Liver (tissue), 9 donors: ENCODE results near the gene EXOC3. TPM values are rescaled to one million over a fixed set of nuclear protein-coding genes. Genes with fewer than 3 reads are reported as not detected.

Experiments used
- DNase-seq: peaks from one replicate; pipeline ENCODE4 v3.0.0-alpha.2; 2017; ENCODE audit warnings: low spot score
- H3K27ac ChIP-seq, 2 donors: one replicate each; pipeline ENCODE4 v1.7.0; 2013; ENCODE audit warnings: inconsistent platforms in 2 of 2, low read length in 2 of 2, control low read depth in 1 of 2, low read depth in 1 of 2, mild to moderate bottlenecking in 1 of 2
- H3K27me3 ChIP-seq, 4 donors: one replicate each; pipeline versions ENCODE4 v1.6.1 to v1.7.0; 2013; ENCODE audit warnings: low read length in 3 of 4, inconsistent platforms in 1 of 4, mild to moderate bottlenecking in 1 of 4, moderate library complexity in 1 of 4; ENCODE audit not compliant: control insufficient read depth in 4 of 4, insufficient read depth in 4 of 4
- H3K36me3 ChIP-seq, 4 donors: one replicate each; pipeline versions ENCODE4 v1.6.1 to v1.7.0; 2013; ENCODE audit warnings: low read length in 3 of 4, mild to moderate bottlenecking in 3 of 4, low read depth in 1 of 4, moderate library complexity in 1 of 4; ENCODE audit not compliant: control insufficient read depth in 4 of 4, insufficient read depth in 3 of 4
- H3K4me1 ChIP-seq, 4 donors: one replicate each; pipeline versions ENCODE4 v1.6.1 to v1.7.0; 2013; ENCODE audit warnings: low read length in 3 of 4, mild to moderate bottlenecking in 3 of 4, moderate library complexity in 1 of 4; ENCODE audit not compliant: control insufficient read depth in 4 of 4, insufficient read depth in 4 of 4
- H3K4me3 ChIP-seq, 3 donors: one replicate each; pipeline versions ENCODE4 v1.6.1 to v1.7.0; 2013; ENCODE audit warnings: low read length in 3 of 3, control low read depth in 1 of 3, low read depth in 1 of 3, mild to moderate bottlenecking in 1 of 3
- H3K9ac ChIP-seq, 2 donors: one replicate each; pipeline ENCODE4 v1.7.0; 2013; ENCODE audit warnings: low read length in 2 of 2, mild to moderate bottlenecking in 2 of 2, moderate library complexity in 2 of 2, control low read depth in 1 of 2, low read depth in 1 of 2
- H3K9me3 ChIP-seq, 4 donors: one replicate each; pipeline versions ENCODE4 v1.6.1 to v1.7.0; 2013; ENCODE audit warnings: low read length in 3 of 4; ENCODE audit not compliant: control insufficient read depth in 4 of 4
- ATF3 ChIP-seq: IDR thresholded peaks from 2 replicates; pipeline ENCODE4 v1.6.1; 2016; ENCODE audit warnings: antibody characterized with exemption
- EGR1 ChIP-seq, 2 donors: IDR thresholded peaks; 2 replicates each; pipeline ENCODE4 v1.6.1; 2016 to 2018; ENCODE audit warnings: antibody characterized with exemption in 2 of 2, low read depth in 2 of 2
- FOXA1 ChIP-seq: IDR thresholded peaks from 2 replicates; pipeline ENCODE4 v1.6.1; 2016; ENCODE audit warnings: antibody characterized with exemption
- FOXA2 ChIP-seq: IDR thresholded peaks from 2 replicates; pipeline ENCODE4 v1.6.1; 2016; ENCODE audit warnings: antibody characterized with exemption
- HNF4A ChIP-seq, 2 donors: conservative IDR thresholded peaks; 2 replicates each; pipeline ENCODE4 v1.6.1; 2016; ENCODE audit warnings: antibody characterized with exemption in 2 of 2, mild to moderate bottlenecking in 2 of 2
- HNF4G ChIP-seq: IDR thresholded peaks from 2 replicates; pipeline ENCODE4 v1.6.1; 2016; ENCODE audit warnings: antibody characterized with exemption
- RAD21 ChIP-seq, 2 donors: IDR thresholded peaks; 2 replicates each; pipeline ENCODE4 v1.6.1; 2016; ENCODE audit warnings: antibody characterized with exemption in 2 of 2, mild to moderate bottlenecking in 2 of 2
- SP1 ChIP-seq: IDR thresholded peaks from 2 replicates; pipeline ENCODE4 v1.6.1; 2018; ENCODE audit warnings: antibody characterized with exemption, mild to moderate bottlenecking
- TAF1 ChIP-seq: conservative IDR thresholded peaks from 2 replicates; pipeline ENCODE4 v1.6.1; 2016; ENCODE audit warnings: antibody characterized with exemption, mild to moderate bottlenecking
- ZBTB33 ChIP-seq: IDR thresholded peaks from 2 replicates; pipeline ENCODE4 v1.6.1; 2016; ENCODE audit warnings: antibody characterized with exemption
- WGBS: extraction: QIAGEN DNeasy Blood & Tissue Kit; methylation state at CpG from one replicate; pipeline ENCODE4 v1.1.7; 2013; 5-methylcytosine and 5-hydroxymethylcytosine counted together
- polyA plus RNA-seq, 2 donors: library from polyadenylated mRNA; stranded (reverse) in 1 of 2; unstranded in 1 of 2; fragments of 200-250 nt in 1 of 2; fragments of >200 nt in 1 of 2; fragmentation: Nextera tagmentation in 1 of 2; extraction: Ambion mirVana in 1 of 2; gene quantifications; one replicate each; pipeline versions ENCODE4 v1.2.1 to v1.2.3, GENCODE V29; 2013 to 2015
- total RNA-seq, 2 donors: library from RNA; depleted of rRNA; stranded (reverse); fragments of >200 nt; gene quantifications; one replicate each; pipeline ENCODE4 v1.2.3, GENCODE V29; 2014
- TF ChIP-seq, protein P1 (sequence below): IDR thresholded peaks from 2 replicates; pipeline ENCODE4 v1.6.1; 2016; ENCODE audit warnings: antibody characterized with exemption
- TF ChIP-seq, protein P2 (sequence below): IDR thresholded peaks from 2 replicates; pipeline ENCODE4 v1.6.1; 2016; ENCODE audit warnings: antibody characterized with exemption, mild to moderate bottlenecking
- TF ChIP-seq, protein P3 (sequence below): fragments of 150-350 bp; IDR thresholded peaks from 2 replicates; pipeline ENCODE4 v1.5.1; 2017; ENCODE audit warnings: improper control_type of control experiment, low read depth, low read length; ENCODE audit not compliant: missing input control
- donor health status: healthy.
- donor health status: healthy.
- donor health status: healthy.
- donor health status: healthy.
- donor health status: healthy.

Gene EXOC3
- total and polyA plus RNA-seq, 4 donors = 12.4 to 23.9 (median 18.5) TPM

DNA sequence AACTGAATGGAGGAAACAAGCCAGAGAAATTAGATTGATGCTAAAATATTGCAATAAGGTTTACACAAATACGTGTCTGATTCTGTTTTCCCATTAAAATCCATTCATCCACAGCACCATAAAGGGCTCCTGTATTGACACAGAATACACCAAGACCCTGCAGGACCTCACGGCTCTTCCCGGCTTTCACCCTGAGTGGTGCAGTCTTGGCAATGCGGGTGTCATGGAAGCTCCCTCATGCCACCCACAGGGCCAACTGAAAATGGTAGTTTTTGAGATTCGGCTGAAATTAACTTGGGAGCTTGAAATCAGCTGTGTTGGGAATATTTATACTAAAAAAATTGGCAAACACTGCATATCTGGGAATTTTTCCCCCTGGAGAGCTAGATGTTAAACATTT is 17.3 kb upstream of the EXOC3 start (continued):
- TF ChIP-seq ZBTB33 (no peak), FOXA1 (no peak), FOXA2 (no peak), HNF4A (conservative IDR thresholded peaks at IDR 0.05) (no peak), SP1 (no peak), RAD21 (IDR thresholded peaks at IDR 0.05) (no peak)

DNA sequence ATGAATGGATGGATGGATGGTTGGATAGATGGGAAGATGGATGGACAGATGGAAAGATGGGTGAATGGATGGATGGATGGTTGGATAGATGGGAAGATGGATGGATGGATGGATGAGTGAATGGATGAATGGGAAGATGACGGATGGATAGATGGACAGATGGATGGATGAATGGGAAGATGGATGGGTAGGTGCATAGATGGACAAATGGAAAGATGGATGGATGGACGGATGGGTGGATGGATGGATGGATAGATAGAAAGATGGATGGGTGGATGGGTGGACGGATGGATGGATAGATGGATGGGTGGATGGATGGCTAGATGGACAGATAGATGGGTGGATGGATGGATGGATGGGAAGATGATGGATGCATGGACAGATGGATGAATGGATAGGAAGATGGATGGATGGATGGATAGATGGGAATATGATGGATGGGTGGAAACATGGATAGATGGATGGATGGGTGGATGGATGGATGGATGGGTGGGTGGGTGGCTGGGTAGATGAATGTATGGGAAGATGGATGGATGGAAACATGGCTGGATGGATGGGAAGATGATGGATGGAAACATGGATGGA is 16.5 kb upstream of the EXOC3 start:
- Histone ChIP-seq H3K4me3 (no peak overlapping the region), H3K36me3 (peaks cover 0 to 1% (median 0%) of the 10 kb centered on the region in 4 donors), H3K27ac (no peak overlapping the region), H3K4me1 (no peaks in the 10 kb centered on the region), H3K9ac (no peak overlapping the region), H3K27me3 (no peaks in the 10 kb centered on the region), H3K9me3 (no peaks in the 10 kb centered on the region)
- DNase-seq = no peak
- TF ChIP-seq, protein P1, sequence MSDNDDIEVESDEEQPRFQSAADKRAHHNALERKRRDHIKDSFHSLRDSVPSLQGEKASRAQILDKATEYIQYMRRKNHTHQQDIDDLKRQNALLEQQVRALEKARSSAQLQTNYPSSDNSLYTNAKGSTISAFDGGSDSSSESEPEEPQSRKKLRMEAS = no peak
- no peak for TF ChIP-seq TAF1
- TF ChIP-seq, protein P2, sequence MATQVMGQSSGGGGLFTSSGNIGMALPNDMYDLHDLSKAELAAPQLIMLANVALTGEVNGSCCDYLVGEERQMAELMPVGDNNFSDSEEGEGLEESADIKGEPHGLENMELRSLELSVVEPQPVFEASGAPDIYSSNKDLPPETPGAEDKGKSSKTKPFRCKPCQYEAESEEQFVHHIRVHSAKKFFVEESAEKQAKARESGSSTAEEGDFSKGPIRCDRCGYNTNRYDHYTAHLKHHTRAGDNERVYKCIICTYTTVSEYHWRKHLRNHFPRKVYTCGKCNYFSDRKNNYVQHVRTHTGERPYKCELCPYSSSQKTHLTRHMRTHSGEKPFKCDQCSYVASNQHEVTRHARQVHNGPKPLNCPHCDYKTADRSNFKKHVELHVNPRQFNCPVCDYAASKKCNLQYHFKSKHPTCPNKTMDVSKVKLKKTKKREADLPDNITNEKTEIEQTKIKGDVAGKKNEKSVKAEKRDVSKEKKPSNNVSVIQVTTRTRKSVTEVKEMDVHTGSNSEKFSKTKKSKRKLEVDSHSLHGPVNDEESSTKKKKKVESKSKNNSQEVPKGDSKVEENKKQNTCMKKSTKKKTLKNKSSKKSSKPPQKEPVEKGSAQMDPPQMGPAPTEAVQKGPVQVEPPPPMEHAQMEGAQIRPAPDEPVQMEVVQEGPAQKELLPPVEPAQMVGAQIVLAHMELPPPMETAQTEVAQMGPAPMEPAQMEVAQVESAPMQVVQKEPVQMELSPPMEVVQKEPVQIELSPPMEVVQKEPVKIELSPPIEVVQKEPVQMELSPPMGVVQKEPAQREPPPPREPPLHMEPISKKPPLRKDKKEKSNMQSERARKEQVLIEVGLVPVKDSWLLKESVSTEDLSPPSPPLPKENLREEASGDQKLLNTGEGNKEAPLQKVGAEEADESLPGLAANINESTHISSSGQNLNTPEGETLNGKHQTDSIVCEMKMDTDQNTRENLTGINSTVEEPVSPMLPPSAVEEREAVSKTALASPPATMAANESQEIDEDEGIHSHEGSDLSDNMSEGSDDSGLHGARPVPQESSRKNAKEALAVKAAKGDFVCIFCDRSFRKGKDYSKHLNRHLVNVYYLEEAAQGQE = no peak
- TF ChIP-seq FOXA2 = no peak
- TF ChIP-seq HNF4A (conservative IDR thresholded peaks at IDR 0.05) = no peak
- TF ChIP-seq ZBTB33 = no peak
- TF ChIP-seq HNF4G = no peak
- TF ChIP-seq ATF3 = no peak
- no peak for TF ChIP-seq SP1
- TF ChIP-seq, protein P3, sequence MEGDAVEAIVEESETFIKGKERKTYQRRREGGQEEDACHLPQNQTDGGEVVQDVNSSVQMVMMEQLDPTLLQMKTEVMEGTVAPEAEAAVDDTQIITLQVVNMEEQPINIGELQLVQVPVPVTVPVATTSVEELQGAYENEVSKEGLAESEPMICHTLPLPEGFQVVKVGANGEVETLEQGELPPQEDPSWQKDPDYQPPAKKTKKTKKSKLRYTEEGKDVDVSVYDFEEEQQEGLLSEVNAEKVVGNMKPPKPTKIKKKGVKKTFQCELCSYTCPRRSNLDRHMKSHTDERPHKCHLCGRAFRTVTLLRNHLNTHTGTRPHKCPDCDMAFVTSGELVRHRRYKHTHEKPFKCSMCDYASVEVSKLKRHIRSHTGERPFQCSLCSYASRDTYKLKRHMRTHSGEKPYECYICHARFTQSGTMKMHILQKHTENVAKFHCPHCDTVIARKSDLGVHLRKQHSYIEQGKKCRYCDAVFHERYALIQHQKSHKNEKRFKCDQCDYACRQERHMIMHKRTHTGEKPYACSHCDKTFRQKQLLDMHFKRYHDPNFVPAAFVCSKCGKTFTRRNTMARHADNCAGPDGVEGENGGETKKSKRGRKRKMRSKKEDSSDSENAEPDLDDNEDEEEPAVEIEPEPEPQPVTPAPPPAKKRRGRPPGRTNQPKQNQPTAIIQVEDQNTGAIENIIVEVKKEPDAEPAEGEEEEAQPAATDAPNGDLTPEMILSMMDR = no peak
- no peak for TF ChIP-seq EGR1 (IDR thresholded peaks at IDR 0.05; ENCODE audit: low read depth in 2 of 2)
- WGBS = 74% methylated on average over 3 of the region's 3 CpGs
